B cell (primary cell): ENCODE measurements around the gene S100A3. TPM values are rescaled to one million over a fixed set of nuclear protein-coding genes. Genes with fewer than 3 reads are reported as not detected.

Experiments
- ATAC-seq: fragments of 200-7000 bp; cut with Tn5 transposase; one replicate; pipeline ENCODE4 v1.10.0; 2021; ENCODE audit warnings: low read depth, mild to moderate bottlenecking, moderate number of reproducible peaks, moderate library complexity
- CTCF ChIA-PET: fragments of 350-600 bp; sonication (Branson Sonifier 250); formaldehyde crosslinking; loops from one replicate; lab custom pipeline; 2021; ENCODE audit warnings: antibody characterized with exemption, inconsistent platforms; lab: Charles Lee
- POLR2A ChIA-PET: fragments of 350-600 bp; sonication (Branson Sonifier 250); formaldehyde crosslinking; loops from one replicate; lab custom pipeline; 2021; ENCODE audit warnings: antibody characterized with exemption; lab: Charles Lee
- DNase-seq: peaks from one replicate; pipeline ENCODE4 v3.0.0; 2013
- H2AFZ ChIP-seq: 2 replicates; pipeline ENCODE4 v1.6.1; 2012; ENCODE audit warnings: mild to moderate bottlenecking, low read depth, low read length; ENCODE audit not compliant: insufficient read depth, poor library complexity, severe bottlenecking
- H3K27ac ChIP-seq, 2 donors: 1 replicate in 1 of 2; 2 replicates in 1 of 2; pipeline ENCODE4 v1.5.1; 2012 to 2013; ENCODE audit warnings: low read length in 2 of 2, mild to moderate bottlenecking in 2 of 2, moderate library complexity in 1 of 2
- H3K27me3 ChIP-seq, 4 experiments: fragments of 200-600 bp in 1 of 4; sonication (generic) in 1 of 4; replicated peaks in 1 of 4; 1 replicate in 2 of 4; 2 replicates in 2 of 4; pipeline versions ENCODE4 v1.6.1 to v1.7.0; 2013 to 2016; ENCODE audit warnings: low read length in 3 of 4, mild to moderate bottlenecking in 2 of 4, mixed read lengths in 1 of 4, moderate library complexity in 1 of 4; ENCODE audit not compliant: insufficient read depth in 4 of 4, control insufficient read depth in 3 of 4; ENCODE audit errors: control extremely low read depth in 1 of 4
- H3K36me3 ChIP-seq, 2 experiments: replicated peaks in 1 of 2; 1 replicate in 1 of 2; 2 replicates in 1 of 2; pipeline versions ENCODE4 v1.6.1 to v1.7.1; 2013; ENCODE audit warnings: low read length in 1 of 2; ENCODE audit not compliant: insufficient read depth in 2 of 2, control insufficient read depth in 1 of 2; ENCODE audit errors: control extremely low read depth in 1 of 2, extremely low read depth in 1 of 2
- H3K4me1 ChIP-seq, 2 donors: fragments of 200-600 bp in 1 of 2; sonication (generic) in 1 of 2; 1 replicate in 1 of 2; 2 replicates in 1 of 2; pipeline versions ENCODE4 v1.5.1 to v1.6.1; 2013 to 2017; ENCODE audit warnings: low read length in 2 of 2; ENCODE audit not compliant: control insufficient read depth in 2 of 2, insufficient read depth in 2 of 2
- H3K4me2 ChIP-seq: replicated peaks from 2 replicates; pipeline ENCODE3; 2012; ENCODE audit warnings: mild to moderate bottlenecking, low read depth, low read length; ENCODE audit not compliant: poor library complexity, severe bottlenecking
- H3K4me3 ChIP-seq, 5 experiments: fragments of 200-600 bp in 1 of 5; sonication (generic) in 1 of 5; 1 replicate in 3 of 5; 2 replicates in 2 of 5; pipeline versions ENCODE4 v1.5.1 to v1.7.0; 2011 to 2016; ENCODE audit warnings: low read length in 4 of 5, mild to moderate bottlenecking in 4 of 5, low read depth in 2 of 5, control low read depth in 1 of 5, moderate library complexity in 1 of 5; ENCODE audit not compliant: insufficient read depth in 1 of 5; ENCODE audit errors: control extremely low read depth in 1 of 5, extremely low read depth in 1 of 5
- H3K79me2 ChIP-seq: fragments of 200-600 bp; sonication (generic); one replicate; pipeline ENCODE4 v1.6.0; 2016; ENCODE audit warnings: low read length; ENCODE audit not compliant: control insufficient read depth, insufficient read depth
- H3K9ac ChIP-seq: fragments of 200-600 bp; sonication (generic); 2 replicates; pipeline ENCODE4 v1.6.1; 2017; ENCODE audit warnings: mild to moderate bottlenecking, low read length, moderate library complexity
- H3K9me3 ChIP-seq, 3 donors: one replicate each; pipeline versions ENCODE4 v1.6.1 to v1.7.1; 2013; ENCODE audit warnings: low read length in 2 of 3; ENCODE audit not compliant: control insufficient read depth in 2 of 3, insufficient read depth in 1 of 3; ENCODE audit errors: control extremely low read depth in 1 of 3
- H4K20me1 ChIP-seq: 2 replicates; pipeline ENCODE4 v1.6.0; 2012; ENCODE audit warnings: mild to moderate bottlenecking, low read length; ENCODE audit not compliant: insufficient read depth, control insufficient read depth, poor library complexity, severe bottlenecking
- H3K27ac Mint-ChIP-seq: one replicate; pipeline ENCODE4 v1.8.0; 2021; ENCODE audit warnings: mixed read lengths
- H3K27me3 Mint-ChIP-seq: one replicate; pipeline ENCODE4 v1.8.0; 2021; ENCODE audit warnings: mixed read lengths
- H3K4me1 Mint-ChIP-seq: one replicate; pipeline ENCODE4 v1.8.0; 2021; ENCODE audit warnings: mixed read lengths
- H3K4me3 Mint-ChIP-seq: one replicate; pipeline ENCODE4 v1.8.0; 2021; ENCODE audit warnings: mixed read lengths
- H3K9me3 Mint-ChIP-seq: one replicate; pipeline ENCODE4 v1.8.0; 2022; ENCODE audit warnings: mixed read lengths; ENCODE audit not compliant: insufficient read depth
- CTCF ChIP-seq: fragments of 200-600 bp; IDR thresholded peaks from one replicate; pipeline ENCODE4 v1.8.0; 2022; ENCODE audit warnings: antibody characterized with exemption, mild to moderate bottlenecking
- EZH2 ChIP-seq: IDR thresholded peaks from 2 replicates; pipeline ENCODE4 v1.6.1; 2012; ENCODE audit warnings: borderline replicate concordance, low read depth, mild to moderate bottlenecking, moderate library complexity, low read length; ENCODE audit not compliant: insufficient read depth, poor library complexity, severe bottlenecking
- WGBS: methylation state at CpG from one replicate; pipeline ENCODE4 v1.1.5; 2013; ENCODE audit warnings: missing lambda C conversion rate; ENCODE audit not compliant: insufficient coverage; 5-methylcytosine and 5-hydroxymethylcytosine counted together
- intact Hi-C: fragments of 100-400 bp; cut with micrococcal nuclease; formaldehyde crosslinking; loops from one replicate; pipeline ENCODE4 v1.10.0; 2022
- polyA plus RNA-seq: library from polyadenylated mRNA; depleted of rRNA; stranded (reverse); fragments of >200 nt; gene quantifications from 2 replicates; pipeline ENCODE4 v1.2.3, GENCODE V29; 2012
- total RNA-seq, 2 donors: library from RNA; stranded (reverse); fragments of 120-200 nt in 1 of 2; gene quantifications; 1 replicate in 1 of 2; 2 replicates in 1 of 2; pipeline versions ENCODE4 v1.2.3 to v1.2.4, GENCODE V29; 2013 to 2022

The S100A3 gene
- total and polyA plus RNA-seq, 2 donors (not counting 1 experiment from before 2014, with no cell fraction given) = not detected

GRCh38 chr1:153509036-153509435 is 40.0 kb downstream of the S100A3 start:
- H3K27ac ChIP-seq = no peak overlapping the region
- H3K36me3 ChIP-seq = no peaks in the 10 kb centered on the region
- Mint-ChIP-seq H3K4me3 (no peak overlapping the region), H3K27me3 (peaks cover 3% of the 10 kb centered on the region), H3K9me3 (no peaks in the 10 kb centered on the region), H3K4me1 (no peaks in the 10 kb centered on the region), H3K27ac (no peak overlapping the region)
- ATAC-seq (no peak), DNase-seq (no peak)
- ChIA-PET POLR2A (no interaction called here), CTCF (interaction anchor here (0.7 to 11.1 kb wide), 12 partner anchors 7 to 264 kb away, joined by 3 to 227 read pairs (median 8); partner anchors contain the start of gene S100A2)
- H4K20me1 ChIP-seq = no peaks in the 10 kb centered on the region
- no peaks in the 10 kb centered on the region for H3K79me2 ChIP-seq
- TF ChIP-seq EZH2 = no peak
- no peak for TF ChIP-seq CTCF
- no peak overlapping the region for H2AFZ ChIP-seq
- H3K27me3 ChIP-seq = no peaks in the 10 kb centered on the region
- H3K9ac ChIP-seq = no peak overlapping the region
- no peaks in the 10 kb centered on the region for H3K4me1 ChIP-seq
- intact Hi-C loops = no loop called here
- WGBS = 94% methylated on average over 3 of the region's 3 CpGs
- no peak overlapping the region for H3K4me2 ChIP-seq
- H3K4me3 ChIP-seq = no peak overlapping the region
- no peaks in the 10 kb centered on the region for H3K9me3 ChIP-seq

- intact Hi-C loops = no loop called here
- H3K27ac Mint-ChIP-seq = no peak overlapping the region
- ATAC-seq (no peak), DNase-seq (no peak)
- ChIA-PET POLR2A (no interaction called here), CTCF (interaction anchor here (0.7 to 11.1 kb wide), 7 partner anchors 8 to 62 kb away, joined by 3 to 227 read pairs (median 4); partner anchors contain the start of gene S100A2)
- no peak overlapping the region for H3K4me3 Mint-ChIP-seq
- H3K27ac ChIP-seq = no peak overlapping the region
- TF ChIP-seq CTCF = no peak
- no peak for TF ChIP-seq EZH2
- H3K9me3 Mint-ChIP-seq = no peaks in the 10 kb centered on the region
- H3K36me3 ChIP-seq = no peaks in the 10 kb centered on the region
- no peak overlapping the region for H3K4me3 ChIP-seq
- no peak overlapping the region for H2AFZ ChIP-seq
- H3K79me2 ChIP-seq = no peaks in the 10 kb centered on the region
- H3K4me1 ChIP-seq = no peaks in the 10 kb centered on the region
- no peaks in the 10 kb centered on the region for H3K9me3 ChIP-seq
- H3K27me3 ChIP-seq = no peaks in the 10 kb centered on the region
- H3K4me2 ChIP-seq = no peak overlapping the region
- H3K4me1 Mint-ChIP-seq = no peaks in the 10 kb centered on the region
- H3K9ac ChIP-seq = no peak overlapping the region
- WGBS = 98% methylated on average over 3 of the region's 11 CpGs
- H4K20me1 ChIP-seq = no peaks in the 10 kb centered on the region
- H3K27me3 Mint-ChIP-seq = no peaks in the 10 kb centered on the region
Measured at GRCh38 chr1:153507926-153508583, 41.0 kb downstream of the S100A3 start.
